Ishikawa (cell line): Measurements from ENCODE around the gene CEP41.

Source experiments
- CREB1 ChIP-seq: IDR thresholded peaks from 2 replicates; pipeline ENCODE4 v1.6.1; 2012; ENCODE audit warnings: low read depth
- REST ChIP-seq: IDR thresholded peaks from 2 replicates; pipeline ENCODE4 v1.6.1; 2012; ENCODE audit warnings: low read depth, mild to moderate bottlenecking
- TAF1 ChIP-seq: IDR thresholded peaks from 2 replicates; pipeline ENCODE4 v1.6.1; 2012; ENCODE audit warnings: low read depth, mild to moderate bottlenecking
- YY1 ChIP-seq: IDR thresholded peaks from 2 replicates; pipeline ENCODE4 v1.6.1; 2012; ENCODE audit warnings: low read depth
- ZBTB7A ChIP-seq: IDR thresholded peaks from 2 replicates; pipeline ENCODE4 v1.6.1; 2012; ENCODE audit warnings: low read depth

- TF ChIP-seq REST (no peak), TAF1 (no peak), ZBTB7A (no peak), CREB1 (no peak), YY1 (no peak)
Observed at GRCh38 chr7:130379532-130379920, 61.3 kb downstream of the CEP41 start.
